ENCODE data around the gene DLK1. TPM values are rescaled to one million over a fixed set of nuclear protein-coding genes. Genes with fewer than 3 reads are reported as not detected.

Gene DLK1
- total RNA-seq, 1 donor from 2014 or later = 52.3 TPM

GRCh38 chr14:100727086-100727872 is 587 bp downstream of the DLK1 start:
- DNase-seq (ENCODE audit: missing footprints) (no peak), ATAC-seq (no peak)
- intact Hi-C loops (cut with DNase I) = no loop called here

- ATAC-seq (no peak), DNase-seq (ENCODE audit: missing footprints) (no peak)
- intact Hi-C loops (cut with DNase I) = no loop called here
These were observed 1.2 kb downstream of the DLK1 start for GRCh38 chr14:100727873-100728240.

- DNase-seq (ENCODE audit: missing footprints) (no peak), ATAC-seq (no peak)
- intact Hi-C loops (cut with DNase I) = no loop called here
These were observed 2.3 kb downstream of the DLK1 start for GRCh38 chr14:100728962-100729361.

GRCh38 chr14:100729982-100730381 is 3.3 kb downstream of the DLK1 start:
- ATAC-seq (no peak), DNase-seq (ENCODE audit: missing footprints) (no peak)
- intact Hi-C loops (cut with DNase I) = no loop called here

- DNase-seq (ENCODE audit: missing footprints) (no peak), ATAC-seq (no peak)
- intact Hi-C loops (cut with DNase I) = no loop called here
These were observed 3.9 kb downstream of the DLK1 start for GRCh38 chr14:100730581-100730980.

GRCh38 chr14:100731011-100731670 is 4.4 kb downstream of the DLK1 start:
- intact Hi-C loops (cut with DNase I) = no loop called here
- ATAC-seq (no peak), DNase-seq (ENCODE audit: missing footprints) (no peak)

- ATAC-seq = no peak
- intact Hi-C loops (cut with DNase I) = no loop called here
- DNase-seq (ENCODE audit: missing footprints) = no peak
These were observed 5.4 kb downstream of the DLK1 start for GRCh38 chr14:100731846-100732765.

GRCh38 chr14:100732766-100733100 is 6.0 kb downstream of the DLK1 start:
- ATAC-seq = no peak
- no peak for DNase-seq (ENCODE audit: missing footprints)
- intact Hi-C loops (cut with DNase I) = no loop called here

- intact Hi-C loops (cut with DNase I) = no loop called here
- DNase-seq (ENCODE audit: missing footprints) = no peak
- no peak for ATAC-seq
These were observed 6.6 kb downstream of the DLK1 start for GRCh38 chr14:100733152-100733850.

- no peak for DNase-seq (ENCODE audit: missing footprints)
- intact Hi-C loops (cut with DNase I) = no loop called here
- no peak for ATAC-seq
These were observed 7.6 kb downstream of the DLK1 start for GRCh38 chr14:100734031-100734990.

- ATAC-seq (no peak), DNase-seq (ENCODE audit: missing footprints) (no peak)
- intact Hi-C loops (cut with DNase I) = no loop called here
These were observed 8.6 kb downstream of the DLK1 start for GRCh38 chr14:100735271-100735670.

- intact Hi-C loops (cut with DNase I) = no loop called here
- no peak for DNase-seq (ENCODE audit: missing footprints)
- peak; percentile 22 for ATAC-seq
These were observed 9.8 kb downstream of the DLK1 start for GRCh38 chr14:100736269-100737180.

- intact Hi-C loops (cut with DNase I) = no loop called here
- no peak for ATAC-seq
- no peak for DNase-seq (ENCODE audit: missing footprints)
These were observed 10.8 kb downstream of the DLK1 start for GRCh38 chr14:100737526-100737925.

GRCh38 chr14:100738269-100738691 is 11.6 kb downstream of the DLK1 start:
- ATAC-seq (peak; percentile 29), DNase-seq (ENCODE audit: missing footprints) (no peak)
- intact Hi-C loops (cut with DNase I) = no loop called here

GRCh38 chr14:100738704-100739131 is 12.0 kb downstream of the DLK1 start:
- intact Hi-C loops (cut with DNase I) = no loop called here

GRCh38 chr14:100739306-100739705 is 12.6 kb downstream of the DLK1 start:
- ATAC-seq (no peak), DNase-seq (ENCODE audit: missing footprints) (no peak)
- intact Hi-C loops (cut with DNase I) = no loop called here

More at GRCh38 chr14:100738704-100739131, 12.0 kb downstream of the DLK1 start:
- DNase-seq (ENCODE audit: missing footprints) (no peak), ATAC-seq (no peak)
